GM13977 (cell line): ENCODE measurements around the gene RHBG.

ENCODE experiments used
- DNase-seq: peaks from one replicate; pipeline ENCODE4 v3.0.0; 2012; ENCODE audit warnings: low spot score
- in situ Hi-C: fragments of 300-500 bp; cut with MboI; formaldehyde crosslinking; loops from one replicate; pipeline ENCODE4 v1.12.0; 2022; ENCODE audit warnings: low sequenced_read_pairs, low pct_unique_long_range_greater_than_20kb, mixed read lengths, inconsistent platforms; ENCODE audit not compliant: unreplicated experiment
- TF ChIP-seq, protein P1 (sequence below): IDR thresholded peaks from 2 replicates; pipeline ENCODE4 v1.5.1; 2012; ENCODE audit warnings: mild to moderate bottlenecking, control low read depth; ENCODE audit not compliant: insufficient read depth; ENCODE audit errors: extremely low read depth, missing control alignments

RHBG gene

DNA sequence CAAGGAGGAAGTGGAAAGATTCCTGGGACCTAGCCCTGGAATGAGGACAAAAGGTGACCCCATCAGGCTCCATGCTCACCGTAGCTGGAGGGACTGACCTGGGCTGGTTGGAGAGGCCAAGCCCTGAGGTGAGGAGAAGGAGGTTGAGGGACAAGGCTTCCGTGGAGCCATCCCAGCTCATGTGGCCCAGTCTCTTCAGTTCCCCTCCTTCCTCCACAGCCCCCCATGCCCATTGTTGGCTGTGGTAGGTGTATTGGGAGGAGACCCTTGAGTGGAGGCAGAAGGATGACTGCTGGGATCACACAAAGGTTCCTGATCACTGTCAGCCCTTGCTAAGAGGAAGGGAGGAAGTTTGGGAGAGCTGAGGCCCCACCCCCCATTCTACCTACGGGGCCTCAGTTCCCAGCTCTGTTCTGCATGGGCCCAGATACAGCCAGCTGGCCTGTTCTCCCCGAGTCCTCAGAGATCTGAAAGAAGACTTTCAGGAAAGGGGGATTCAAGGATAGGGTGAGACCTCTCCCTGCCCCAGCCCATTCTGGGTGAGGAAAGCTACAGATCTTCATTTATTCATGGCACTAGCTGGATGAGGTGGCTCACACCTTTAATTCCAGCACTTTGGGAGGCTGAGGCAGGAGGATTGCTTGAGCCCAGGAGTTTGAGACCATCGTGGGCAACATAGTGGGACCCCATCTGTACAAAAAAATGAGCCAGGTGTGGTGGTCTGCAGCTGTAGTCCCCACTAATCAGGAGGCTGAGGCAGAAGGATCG is 17.3 kb downstream of the RHBG start:
- TF ChIP-seq, protein P1, sequence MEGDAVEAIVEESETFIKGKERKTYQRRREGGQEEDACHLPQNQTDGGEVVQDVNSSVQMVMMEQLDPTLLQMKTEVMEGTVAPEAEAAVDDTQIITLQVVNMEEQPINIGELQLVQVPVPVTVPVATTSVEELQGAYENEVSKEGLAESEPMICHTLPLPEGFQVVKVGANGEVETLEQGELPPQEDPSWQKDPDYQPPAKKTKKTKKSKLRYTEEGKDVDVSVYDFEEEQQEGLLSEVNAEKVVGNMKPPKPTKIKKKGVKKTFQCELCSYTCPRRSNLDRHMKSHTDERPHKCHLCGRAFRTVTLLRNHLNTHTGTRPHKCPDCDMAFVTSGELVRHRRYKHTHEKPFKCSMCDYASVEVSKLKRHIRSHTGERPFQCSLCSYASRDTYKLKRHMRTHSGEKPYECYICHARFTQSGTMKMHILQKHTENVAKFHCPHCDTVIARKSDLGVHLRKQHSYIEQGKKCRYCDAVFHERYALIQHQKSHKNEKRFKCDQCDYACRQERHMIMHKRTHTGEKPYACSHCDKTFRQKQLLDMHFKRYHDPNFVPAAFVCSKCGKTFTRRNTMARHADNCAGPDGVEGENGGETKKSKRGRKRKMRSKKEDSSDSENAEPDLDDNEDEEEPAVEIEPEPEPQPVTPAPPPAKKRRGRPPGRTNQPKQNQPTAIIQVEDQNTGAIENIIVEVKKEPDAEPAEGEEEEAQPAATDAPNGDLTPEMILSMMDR: no peak
- DNase-seq: no peak
- in situ Hi-C loops: loop anchor here (10.0 kb wide), 1 partner anchor 228 kb away; the partner anchor contains the start of gene HAPLN2

DNA sequence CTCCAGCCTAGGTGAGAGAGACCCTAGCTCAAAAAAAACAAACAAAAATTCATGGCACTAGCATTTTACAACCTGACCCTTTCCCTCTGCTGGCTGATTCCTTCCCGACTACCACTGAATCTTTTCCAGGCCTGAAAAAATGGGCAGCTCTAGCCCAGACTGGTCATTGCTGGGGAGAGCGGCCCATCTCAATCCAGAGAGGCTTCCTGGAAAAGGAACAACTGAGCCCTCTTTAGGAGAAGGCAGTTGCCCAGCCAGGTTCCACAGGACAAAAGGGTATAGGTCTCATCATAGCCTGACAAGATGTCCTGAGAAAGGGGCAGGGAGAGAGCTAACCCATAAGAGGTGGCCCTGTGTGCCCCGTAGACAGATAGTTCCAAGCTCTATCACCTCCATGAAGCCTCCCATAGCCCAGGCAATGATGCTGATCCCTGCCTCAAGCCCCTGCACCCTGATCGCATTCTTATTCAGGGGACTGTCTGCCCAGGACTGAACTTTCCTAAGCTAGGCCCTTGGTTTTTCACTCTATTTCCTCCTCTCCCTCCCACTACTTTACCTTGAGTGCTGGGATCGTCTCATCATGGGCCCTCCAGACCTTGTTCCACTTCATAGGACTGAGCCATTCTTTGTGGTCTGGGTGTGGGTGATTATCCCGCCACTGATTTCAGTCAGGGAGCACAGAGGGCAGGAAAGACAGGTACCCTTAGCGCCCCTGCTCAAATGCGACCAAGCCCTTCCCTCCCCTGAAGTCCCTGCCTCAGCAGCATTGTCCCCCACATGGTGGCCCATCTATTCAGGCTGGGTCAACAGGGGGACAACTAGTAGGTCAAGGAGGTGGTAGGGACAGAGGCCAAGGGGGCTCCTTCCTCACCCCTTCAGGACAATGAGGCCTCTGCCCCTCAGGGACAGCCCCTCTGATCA is 18.2 kb downstream of the RHBG start:
- in situ Hi-C loops: loop anchor here (10.0 kb wide), 1 partner anchor 228 kb away; the partner anchor contains the start of gene HAPLN2
- no peak for DNase-seq
- TF ChIP-seq, protein P1: no peak

DNA sequence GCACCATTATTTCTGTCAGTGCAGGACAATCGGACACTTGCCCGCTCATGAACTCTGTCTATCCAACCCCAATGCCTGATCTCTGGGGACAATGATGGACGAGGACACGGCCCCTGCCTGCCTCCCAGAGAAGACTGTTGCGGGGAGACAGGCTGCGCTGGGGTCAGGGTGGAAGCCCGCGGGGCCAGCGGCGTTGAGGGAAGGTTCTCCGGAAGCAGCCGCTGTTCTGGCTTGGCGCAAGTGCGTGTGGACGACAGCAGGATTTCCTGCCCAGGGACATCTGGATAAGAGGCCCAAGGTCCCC is 18.8 kb downstream of the RHBG start:
- TF ChIP-seq, protein P1: no peak
- no peak for DNase-seq
- in situ Hi-C loops: loop anchor here (10.0 kb wide), 1 partner anchor 227 kb away; the partner anchor contains the start of gene HAPLN2

DNA sequence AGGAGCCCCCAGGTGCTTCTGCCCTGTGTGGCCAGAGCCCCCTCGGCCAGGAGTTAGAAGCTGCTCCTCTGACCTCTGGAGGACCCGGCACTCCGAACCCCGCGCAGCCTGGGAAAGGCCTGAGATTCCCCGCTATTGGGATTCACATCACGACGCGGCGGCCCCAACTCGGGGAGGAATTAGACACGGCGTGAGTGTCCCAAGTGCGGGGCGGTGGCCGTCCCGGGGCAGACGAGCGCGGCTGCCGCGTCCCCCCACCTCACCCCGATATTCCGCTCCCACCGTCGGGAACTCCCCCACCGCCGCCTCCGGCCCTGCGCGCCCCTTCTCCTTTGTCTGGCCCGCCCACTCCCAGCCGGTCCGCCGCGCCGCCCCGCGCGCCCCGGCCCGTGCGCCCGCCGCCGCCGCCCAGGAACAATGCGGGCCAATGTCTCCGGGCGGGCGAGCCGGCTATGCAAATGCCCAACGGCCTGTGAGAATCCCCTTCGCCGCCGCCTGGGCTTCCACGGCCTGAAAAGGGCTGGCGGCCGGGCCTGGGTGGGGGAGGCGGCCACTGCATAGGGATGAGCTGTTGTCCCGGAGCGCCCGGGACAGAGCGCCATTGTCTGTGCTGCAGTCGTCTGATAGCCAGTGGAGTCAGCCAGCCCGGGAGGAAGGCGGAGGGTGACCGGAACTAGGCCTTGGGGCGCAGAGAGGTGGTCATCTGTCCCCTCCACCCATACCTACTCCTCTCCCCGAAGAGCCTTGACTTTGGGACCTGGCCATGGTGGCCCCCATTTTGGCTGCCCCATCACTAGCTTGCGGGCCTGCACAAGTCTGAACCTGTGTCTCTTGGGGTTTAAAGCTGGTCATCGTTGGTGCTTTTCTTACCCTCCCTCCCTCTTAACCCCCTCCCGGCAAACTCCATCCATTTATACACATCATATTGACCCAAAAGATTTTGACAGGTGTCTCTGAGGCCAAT is 19.4 kb downstream of the RHBG start:
- in situ Hi-C loops: loop anchor here (10.0 kb wide), 1 partner anchor 226 kb away; the partner anchor contains the start of gene HAPLN2

DNA sequence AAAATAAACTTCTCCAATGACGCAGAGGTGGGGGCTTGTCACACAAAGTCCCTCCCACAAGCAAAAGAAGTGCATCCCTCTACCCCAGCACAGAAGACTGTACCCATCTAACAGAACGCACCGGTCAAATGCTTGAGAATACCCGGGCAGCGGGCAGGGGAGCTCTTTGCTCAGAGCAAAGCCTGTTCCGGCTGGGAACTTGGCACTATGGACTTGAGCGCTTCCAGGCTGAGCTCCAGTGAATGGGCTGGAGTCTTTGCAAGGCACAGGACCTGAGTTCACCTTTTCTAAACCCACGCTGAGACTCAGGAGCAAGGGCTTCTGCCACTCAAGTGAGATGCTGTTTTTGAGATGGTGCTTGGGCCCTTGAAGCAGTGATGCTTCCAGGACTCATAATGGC is 20.3 kb downstream of the RHBG start:
- in situ Hi-C loops: loop anchor here (10.0 kb wide), 1 partner anchor 225 kb away; the partner anchor contains the start of gene HAPLN2

More for the DNA sequence above, 19.4 kb downstream of the RHBG start:
- DNase-seq: peak; percentile 70
- TF ChIP-seq, protein P1: no peak

More for the DNA sequence above, 20.3 kb downstream of the RHBG start:
- TF ChIP-seq, protein P1: no peak
- no peak for DNase-seq
